Neural progenitor cell (in vitro differentiated cells): ENCODE results near the gene SLC4A5.

Source experiments
- CTCF ChIP-seq: fragments of 200-600 bp; sonication (generic); IDR thresholded peaks from 2 replicates; pipeline ENCODE4 v1.5.1; 2017; ENCODE audit warnings: antibody characterized with exemption, mild to moderate bottlenecking
- EZH2 ChIP-seq: fragments of 200-600 bp; sonication (generic); IDR thresholded peaks from 2 replicates; pipeline ENCODE4 v1.6.1; 2017; ENCODE audit warnings: antibody characterized with exemption, mild to moderate bottlenecking, moderate library complexity
- EZH2phosphoT487 ChIP-seq: fragments of 200-600 bp; sonication (generic); IDR thresholded peaks from 2 replicates; pipeline ENCODE4 v1.6.1; 2017; ENCODE audit warnings: antibody characterized with exemption

GRCh38 chr2:74261204-74261864, 81.9 kb downstream of the SLC4A5 start:
- TF ChIP-seq CTCF (peak; percentile 65), EZH2 (no peak), EZH2phosphoT487 (no peak)
